GM12891 (cell line): ENCODE measurements around the gene AKAP5.

Experiments
- POLR2A ChIP-seq: IDR thresholded peaks from 2 replicates; pipeline ENCODE4 v1.6.1; 2011; ENCODE audit warnings: low read depth, low read length, control low read depth
- SPI1 ChIP-seq: IDR thresholded peaks from 2 replicates; pipeline ENCODE4 v1.6.1; 2011; ENCODE audit warnings: low read depth, low read length, control low read depth
- TAF1 ChIP-seq: IDR thresholded peaks from 2 replicates; pipeline ENCODE4 v1.6.1; 2011; ENCODE audit warnings: low read depth, low read length, control low read depth

DNA sequence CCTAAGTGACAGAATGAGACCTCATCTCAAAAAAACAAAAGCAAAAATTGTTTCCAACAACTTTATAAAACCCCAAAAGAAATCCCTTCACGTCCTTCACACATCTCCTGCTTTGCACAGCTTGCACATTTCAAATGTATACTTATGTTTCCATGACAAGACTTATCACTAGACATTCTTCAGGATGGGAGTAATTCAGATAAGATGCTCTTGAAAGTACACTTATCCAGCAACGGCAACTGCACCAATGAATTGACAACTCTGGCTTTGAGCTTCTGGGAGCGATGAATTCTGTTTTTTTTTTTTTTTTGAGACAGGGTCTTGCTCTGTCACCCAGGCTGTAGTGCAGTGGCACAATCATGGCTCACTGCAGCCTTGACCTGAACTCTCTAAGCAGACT, 30.8 kb upstream of the AKAP5 start:
- TF ChIP-seq TAF1 (no peak), POLR2A (no peak), SPI1 (no peak)
